OCI-LY3 (cell line): ENCODE results near the gene CCDC50.

Source experiments
- H2AFZ ChIP-seq: fragments of 200-600, 300-600 bp; shearing (Covaris generic); 2 replicates; pipeline ENCODE4 v1.6.0; 2014; ENCODE audit warnings: antibody characterized with exemption, low read depth, low read length
- H3K27ac ChIP-seq: fragments of 200-600, 300-600 bp; sonication (generic); 2 replicates; pipeline ENCODE4 v1.5.1; 2014; ENCODE audit warnings: mild to moderate bottlenecking, low read length, moderate library complexity, mixed read lengths
- H3K27me3 ChIP-seq: fragments of 200-600, 300-600 bp; sonication (generic); 2 replicates; pipeline ENCODE4 v1.6.1; 2014; ENCODE audit warnings: low read depth, low read length, mixed read lengths
- H3K36me3 ChIP-seq: fragments of 200-600, 300-600 bp; sonication (generic); replicated peaks from 2 replicates; pipeline ENCODE3; 2014; ENCODE audit warnings: low read depth, low read length, mixed read lengths
- H3K4me1 ChIP-seq: fragments of 300-600, 200-600 bp; sonication (generic); 2 replicates; pipeline ENCODE4 v1.6.1; 2014; ENCODE audit warnings: low read length, mixed read lengths
- H3K4me2 ChIP-seq: fragments of 200-600, 300-600 bp; sonication (generic); 2 replicates; pipeline ENCODE4 v1.6.1; 2014; ENCODE audit warnings: low read length, mixed read lengths
- H3K4me3 ChIP-seq: fragments of 300-600, 200-600 bp; sonication (generic); 2 replicates; pipeline ENCODE4 v1.5.1; 2014; ENCODE audit warnings: antibody characterized with exemption, mild to moderate bottlenecking, low read length, moderate library complexity
- H3K79me2 ChIP-seq: fragments of 300-600, 200-600 bp; shearing (Covaris generic); 2 replicates; pipeline ENCODE4 v1.6.1; 2014; ENCODE audit warnings: mild to moderate bottlenecking, low read length, mixed read lengths
- H3K9ac ChIP-seq: fragments of 300-600, 200-600 bp; shearing (Covaris generic); 2 replicates; pipeline ENCODE4 v1.6.0; 2014; ENCODE audit warnings: mild to moderate bottlenecking, low read length, moderate library complexity
- H3K9me3 ChIP-seq: fragments of 200-600, 300-600 bp; shearing (Covaris generic); 2 replicates; pipeline ENCODE4 v1.6.1; 2014; ENCODE audit warnings: low read length, mixed read lengths; ENCODE audit not compliant: insufficient read depth
- H4K20me1 ChIP-seq: fragments of 200-600, 300-600 bp; sonication (generic); 2 replicates; pipeline ENCODE4 v1.6.1; 2016; ENCODE audit warnings: low read length, mixed read lengths; ENCODE audit not compliant: insufficient read depth
- EZH2phosphoT487 ChIP-seq: fragments of 200-600 bp; shearing (Covaris generic); IDR thresholded peaks from 2 replicates; pipeline ENCODE4 v1.6.1; 2018; ENCODE audit warnings: antibody characterized with exemption, mixed run types, low read depth
- TF ChIP-seq, protein P1 (sequence below): fragments of 200-600, 300-600 bp; sonication (generic); IDR thresholded peaks from 2 replicates; pipeline ENCODE4 v1.5.1; 2014; ENCODE audit warnings: antibody characterized with exemption, low read length, low read depth

The CCDC50 gene

DNA sequence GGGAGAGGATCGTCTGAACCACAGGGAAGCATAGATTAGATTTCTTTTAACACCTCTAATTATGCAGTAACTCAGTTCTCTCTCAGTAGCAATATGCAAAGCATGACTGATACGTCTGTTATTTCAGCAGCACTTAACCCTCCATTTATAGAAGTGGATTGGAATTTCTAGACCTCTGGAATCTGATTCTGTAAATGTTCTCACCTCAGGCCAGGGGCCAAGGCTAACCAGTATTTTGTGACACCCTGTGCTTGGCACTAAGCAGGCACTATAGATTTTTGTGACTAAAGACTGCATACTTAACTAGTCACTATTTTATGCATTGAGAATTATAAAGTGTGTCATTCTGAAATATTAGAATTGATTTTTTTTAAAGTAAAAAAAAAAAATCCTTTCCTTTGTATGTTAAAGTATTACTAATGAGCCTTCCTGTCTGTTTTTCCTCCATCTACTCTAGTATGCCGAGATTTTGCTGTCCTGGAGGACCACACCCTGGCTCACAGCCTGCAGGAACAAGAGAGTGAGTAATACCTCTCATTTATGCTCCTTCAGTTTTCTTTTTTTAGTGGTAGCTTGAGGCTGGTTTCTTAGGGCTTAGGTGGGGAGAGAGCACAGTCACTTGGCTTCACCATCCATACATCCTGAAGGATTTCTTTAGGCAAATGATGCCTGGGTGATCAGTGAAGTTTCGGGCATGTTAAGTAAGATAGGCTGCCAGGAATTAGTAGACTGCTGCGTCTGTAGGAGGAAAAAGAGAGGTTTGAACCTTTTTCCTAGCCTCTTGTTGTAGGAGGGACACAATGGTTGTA, 27.6 kb downstream of the CCDC50 start:
- Histone ChIP-seq H2AFZ (no peak overlapping the region), H3K27ac (peak overlapping the region; percentile 79), H3K27me3 (no peaks in the 10 kb centered on the region), H4K20me1 (peaks cover 14% of the 10 kb centered on the region), H3K9ac (peak overlapping the region; percentile 61), H3K4me2 (peak overlapping the region; percentile 87), H3K9me3 (no peaks in the 10 kb centered on the region), H3K36me3 (peaks cover 44% of the 10 kb centered on the region), H3K79me2 (peaks cover 55% of the 10 kb centered on the region), H3K4me1 (peaks cover 78% of the 10 kb centered on the region), H3K4me3 (peak overlapping the region; percentile 67)
- no peak for TF ChIP-seq EZH2phosphoT487
- TF ChIP-seq, protein P1, sequence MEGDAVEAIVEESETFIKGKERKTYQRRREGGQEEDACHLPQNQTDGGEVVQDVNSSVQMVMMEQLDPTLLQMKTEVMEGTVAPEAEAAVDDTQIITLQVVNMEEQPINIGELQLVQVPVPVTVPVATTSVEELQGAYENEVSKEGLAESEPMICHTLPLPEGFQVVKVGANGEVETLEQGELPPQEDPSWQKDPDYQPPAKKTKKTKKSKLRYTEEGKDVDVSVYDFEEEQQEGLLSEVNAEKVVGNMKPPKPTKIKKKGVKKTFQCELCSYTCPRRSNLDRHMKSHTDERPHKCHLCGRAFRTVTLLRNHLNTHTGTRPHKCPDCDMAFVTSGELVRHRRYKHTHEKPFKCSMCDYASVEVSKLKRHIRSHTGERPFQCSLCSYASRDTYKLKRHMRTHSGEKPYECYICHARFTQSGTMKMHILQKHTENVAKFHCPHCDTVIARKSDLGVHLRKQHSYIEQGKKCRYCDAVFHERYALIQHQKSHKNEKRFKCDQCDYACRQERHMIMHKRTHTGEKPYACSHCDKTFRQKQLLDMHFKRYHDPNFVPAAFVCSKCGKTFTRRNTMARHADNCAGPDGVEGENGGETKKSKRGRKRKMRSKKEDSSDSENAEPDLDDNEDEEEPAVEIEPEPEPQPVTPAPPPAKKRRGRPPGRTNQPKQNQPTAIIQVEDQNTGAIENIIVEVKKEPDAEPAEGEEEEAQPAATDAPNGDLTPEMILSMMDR = no peak

DNA sequence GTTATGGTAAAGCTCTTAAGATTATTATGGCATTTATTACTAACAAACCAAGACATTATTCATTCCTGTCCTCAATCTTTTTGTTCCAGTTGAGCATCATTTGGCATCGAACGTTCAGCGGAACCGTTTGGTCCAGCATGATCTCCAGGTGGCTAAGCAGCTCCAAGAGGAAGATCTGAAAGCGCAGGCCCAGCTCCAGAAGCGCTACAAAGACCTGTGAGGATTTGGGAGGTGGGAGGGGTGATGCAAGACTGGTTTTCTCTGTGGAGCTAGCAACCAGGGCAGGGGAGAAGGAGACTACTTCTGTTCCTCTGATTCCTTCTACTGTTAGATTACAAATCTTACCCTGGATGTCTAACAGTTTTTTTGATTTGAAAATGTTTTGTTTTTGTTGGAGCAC, 28.7 kb downstream of the CCDC50 start:
- Histone ChIP-seq H3K36me3 (peaks cover 51% of the 10 kb centered on the region), H3K79me2 (peaks cover 45% of the 10 kb centered on the region), H3K4me1 (peaks cover 68% of the 10 kb centered on the region), H4K20me1 (peaks cover 8% of the 10 kb centered on the region), H3K4me2 (no peak overlapping the region), H3K9me3 (no peaks in the 10 kb centered on the region), H3K27ac (no peak overlapping the region), H3K9ac (no peak overlapping the region), H2AFZ (no peak overlapping the region), H3K27me3 (no peaks in the 10 kb centered on the region), H3K4me3 (no peak overlapping the region)
- no peak for TF ChIP-seq EZH2phosphoT487
- TF ChIP-seq, protein P1 = no peak

DNA sequence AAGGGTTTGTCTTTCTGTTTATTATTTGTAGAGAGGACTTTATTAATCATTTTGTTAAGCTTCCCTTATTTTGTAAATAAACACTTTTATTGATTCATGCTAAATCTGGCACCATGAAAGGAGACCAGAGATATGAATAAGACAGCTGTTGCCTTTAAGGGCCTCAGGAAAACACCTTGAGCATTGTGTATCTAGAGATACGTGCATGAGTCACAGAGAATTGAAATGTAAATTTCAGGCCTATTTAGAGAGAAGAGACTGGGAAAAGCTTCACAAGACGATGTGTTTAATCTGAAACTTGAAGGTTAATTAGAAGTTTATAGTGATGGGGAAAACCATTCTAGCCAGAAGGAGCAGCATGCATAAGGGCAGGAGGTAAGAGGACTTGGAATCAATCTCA, 29.7 kb downstream of the CCDC50 start:
- Histone ChIP-seq H3K4me2 (no peak overlapping the region; the same call in 1 of the 2 replicates), H3K79me2 (peaks cover 34% of the 10 kb centered on the region), H3K9me3 (no peaks in the 10 kb centered on the region)

DNA sequence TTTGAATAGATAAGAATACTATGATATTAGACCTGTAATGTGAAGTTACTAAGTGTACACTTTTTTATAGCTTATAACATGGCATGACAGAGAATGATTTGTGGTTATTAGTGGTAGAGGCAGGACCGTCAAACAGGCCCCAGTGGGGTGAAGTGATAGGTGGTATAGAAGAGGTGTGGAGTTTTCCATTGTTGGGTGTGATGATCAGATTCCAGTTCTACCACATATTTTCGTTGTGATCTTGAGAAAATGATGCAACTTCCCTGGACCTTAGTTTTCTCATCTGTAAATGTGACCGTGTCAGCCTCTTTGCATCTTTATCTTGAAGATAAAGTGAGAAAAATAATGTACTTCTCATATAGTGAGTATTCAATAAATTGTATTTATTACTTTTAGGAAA, 31.4 kb downstream of the CCDC50 start:
- Histone ChIP-seq H3K4me2 (no peak overlapping the region), H3K4me1 (peaks cover 41% of the 10 kb centered on the region)

More for the DNA sequence above, 29.7 kb downstream of the CCDC50 start:
- no peak overlapping the region for H3K27ac ChIP-seq
- no peak overlapping the region for H3K4me3 ChIP-seq
- H3K4me1 ChIP-seq = peaks cover 58% of the 10 kb centered on the region
- H2AFZ ChIP-seq = no peak overlapping the region
- no peaks in the 10 kb centered on the region for H4K20me1 ChIP-seq
- no peak overlapping the region for H3K9ac ChIP-seq
- peaks cover 58% of the 10 kb centered on the region for H3K36me3 ChIP-seq
- TF ChIP-seq, protein P1 = no peak
- no peak for TF ChIP-seq EZH2phosphoT487
- H3K27me3 ChIP-seq = no peaks in the 10 kb centered on the region

More for the DNA sequence above, 31.4 kb downstream of the CCDC50 start:
- Histone ChIP-seq H2AFZ (no peak overlapping the region), H3K4me3 (no peak overlapping the region), H3K9me3 (no peaks in the 10 kb centered on the region), H3K27ac (no peak overlapping the region), H3K27me3 (no peaks in the 10 kb centered on the region), H3K79me2 (peaks cover 17% of the 10 kb centered on the region), H3K36me3 (peaks cover 61% of the 10 kb centered on the region), H3K9ac (no peak overlapping the region), H4K20me1 (no peaks in the 10 kb centered on the region)
- TF ChIP-seq, protein P1 = no peak
